ENCODE results near the gene GJA5.

- TF ChIP-seq CTCF (conservative IDR thresholded peaks at IDR 0.05; ENCODE audit: low read depth, low read length) (no peak), EZH2 (IDR thresholded peaks at IDR 0.05; ENCODE audit: low read length, unreplicated experiment) (no peak), EZH2phosphoT487 (IDR thresholded peaks at IDR 0.05; ENCODE audit: borderline replicate concordance, low read length) (no peak)
These were observed 9.7 kb downstream of the GJA5 start for GRCh38 chr1:147750618-147751217.
